GM19099 (cell line): Measurements from ENCODE around the gene TMEM134.

ENCODE experiments used
- POLR2A ChIP-seq: IDR thresholded peaks from 3 replicates; pipeline ENCODE4 v1.6.1; 2011; ENCODE audit warnings: low read depth; ENCODE audit not compliant: insufficient read length; ENCODE audit errors: extremely low read depth

The TMEM134 gene

DNA sequence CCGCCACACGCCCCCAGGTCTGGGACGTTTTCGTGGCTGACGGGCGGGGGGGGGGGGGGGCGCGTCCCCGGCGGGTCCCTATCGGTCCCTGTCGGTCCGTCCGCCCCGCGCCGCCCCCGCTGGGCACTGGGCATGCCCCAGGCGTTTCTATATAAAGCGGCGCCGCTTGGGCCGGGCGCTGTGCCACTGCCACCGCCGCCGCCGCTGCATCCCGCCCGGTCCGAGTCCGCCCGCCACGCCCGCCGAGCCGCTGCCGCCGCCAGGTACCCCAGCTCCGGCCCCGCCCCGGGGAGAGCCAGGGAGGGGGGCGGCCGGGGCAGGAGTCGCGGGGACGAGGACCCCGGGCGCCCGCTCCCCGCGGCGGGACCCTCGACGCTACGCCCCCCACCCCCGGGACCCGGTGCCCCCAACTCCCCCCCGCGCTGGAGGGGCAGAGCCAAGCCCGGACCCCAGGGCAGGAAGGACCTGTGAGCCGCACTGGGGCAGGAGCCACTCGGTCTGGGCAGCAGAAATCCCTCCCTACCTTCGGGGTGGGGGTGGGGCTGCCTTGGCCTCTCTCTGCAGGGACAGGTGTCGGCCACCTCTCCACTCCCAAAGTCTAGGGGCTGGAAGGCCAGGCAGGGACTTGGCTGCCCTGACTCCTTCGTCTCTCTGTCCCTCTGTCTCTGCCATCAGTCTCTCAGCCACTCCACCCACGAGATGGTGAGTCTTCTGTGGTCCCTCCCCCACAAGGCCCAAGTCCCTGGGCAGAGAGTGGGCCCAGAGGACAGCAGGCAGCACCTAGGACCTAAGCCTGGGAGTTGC, 53.3 kb downstream of the TMEM134 start, which contains the start of gene CARNS1:
TSS of gene CARNS1 (plus strand) at position 178 of the 804 bp plus-strand sequence. CDS start at position 700, 522 bp downstream.
- no peak for TF ChIP-seq POLR2A

DNA sequence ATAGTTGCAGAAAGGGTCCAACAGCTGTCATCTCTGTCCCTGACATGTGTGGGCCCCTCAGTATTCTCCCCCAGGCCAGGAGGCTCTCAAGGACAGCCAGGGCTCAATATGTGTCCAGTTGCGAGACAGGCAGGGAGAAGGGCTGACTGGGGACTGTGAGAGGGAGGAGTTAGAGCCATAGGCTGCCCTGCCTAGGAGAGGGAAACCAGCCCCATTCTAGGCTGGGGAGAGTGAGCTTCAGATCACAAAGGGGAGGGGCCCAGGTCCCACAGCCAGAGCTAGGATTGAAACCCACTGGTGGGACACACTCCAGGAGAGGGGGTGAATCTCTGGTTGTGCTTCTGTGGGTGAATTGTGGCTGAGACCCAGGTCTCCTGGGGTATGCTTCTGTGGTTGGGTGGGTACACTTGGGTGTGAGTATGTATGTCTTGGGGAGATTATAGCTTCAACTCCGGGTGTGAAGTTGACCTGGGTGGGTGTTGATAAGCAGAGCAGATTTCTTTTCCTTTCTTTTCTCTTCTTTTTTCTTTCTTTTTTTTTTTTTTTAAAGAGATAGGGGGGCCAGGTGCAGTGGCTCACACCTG, 55.7 kb downstream of the TMEM134 start:
- no peak for TF ChIP-seq POLR2A

DNA sequence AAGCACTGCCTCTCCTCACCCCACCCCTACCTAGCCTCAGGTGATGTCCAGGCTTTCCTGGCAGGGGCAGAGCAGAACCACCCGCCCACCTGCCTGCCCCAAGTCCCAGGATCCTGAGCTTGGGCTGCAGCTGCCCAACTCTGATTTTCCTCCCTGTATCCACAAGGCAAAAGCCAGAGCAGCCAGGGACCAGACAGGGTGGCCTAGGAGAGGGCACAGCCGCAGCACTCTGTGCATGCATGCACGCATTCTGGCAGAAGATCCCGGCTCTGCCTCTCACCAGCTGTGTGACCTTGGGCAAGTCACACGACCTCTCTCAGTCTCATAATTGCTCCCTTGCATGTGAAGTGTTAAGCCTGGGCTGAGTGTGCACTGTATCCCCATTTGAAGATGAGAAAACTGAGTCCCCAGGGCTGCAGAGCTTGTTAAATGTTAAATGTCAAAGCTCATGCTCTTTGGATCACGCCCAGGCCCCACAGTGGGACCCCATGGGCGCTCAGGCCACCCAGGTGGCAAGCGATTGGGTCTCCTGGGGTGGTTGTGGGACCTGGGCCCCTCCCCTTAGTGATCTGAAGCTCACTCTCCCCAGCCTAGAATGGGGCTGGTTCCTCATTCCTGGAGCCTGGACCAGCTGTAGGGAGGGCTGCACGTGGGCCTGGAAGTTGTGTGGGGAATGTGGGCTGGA, 56.4 kb downstream of the TMEM134 start:
- no peak for TF ChIP-seq POLR2A

DNA sequence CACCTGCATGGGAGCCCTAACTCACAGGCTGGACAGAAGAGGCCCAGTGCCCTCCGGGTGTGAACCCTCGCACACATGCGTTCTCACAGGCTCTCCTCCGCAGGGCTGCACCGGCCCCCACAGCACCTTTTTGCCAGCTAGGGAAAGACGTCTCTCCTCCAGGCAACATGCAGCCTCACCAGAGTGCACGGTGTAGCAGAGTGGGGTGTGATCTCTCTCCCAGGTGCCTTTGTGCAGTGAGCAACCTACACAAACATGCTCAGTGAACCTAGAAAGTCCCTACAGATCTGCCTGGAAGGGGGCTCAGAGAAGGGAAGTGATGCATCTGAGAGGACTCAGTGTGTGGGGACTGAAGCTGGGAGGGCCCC, 57.3 kb downstream of the TMEM134 start:
- TF ChIP-seq POLR2A: no peak
